GM21619 (cell line): ENCODE measurements around the gene SEZ6L.

Experiments
- ATAC-seq: cut with Tn5 transposase; IDR thresholded peaks from one replicate; pipeline ENCODE4 v1.9.1; 2021; ENCODE audit not compliant: unreplicated experiment

Gene SEZ6L

DNA sequence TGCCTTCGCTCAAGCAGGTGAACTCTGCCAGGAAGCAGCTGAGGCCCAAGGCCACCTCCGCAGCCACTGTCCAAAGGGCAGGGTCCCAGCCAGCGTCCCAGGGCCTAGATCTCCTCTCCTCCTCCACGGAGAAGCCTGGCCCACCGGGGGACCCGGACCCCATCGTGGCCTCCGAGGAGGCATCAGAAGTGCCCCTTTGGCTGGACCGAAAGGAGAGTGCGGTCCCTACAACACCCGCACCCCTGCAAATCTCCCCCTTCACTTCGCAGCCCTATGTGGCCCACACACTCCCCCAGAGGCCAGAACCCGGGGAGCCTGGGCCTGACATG, 123.4 kb downstream of the SEZ6L start:
- ATAC-seq, result no peak

DNA sequence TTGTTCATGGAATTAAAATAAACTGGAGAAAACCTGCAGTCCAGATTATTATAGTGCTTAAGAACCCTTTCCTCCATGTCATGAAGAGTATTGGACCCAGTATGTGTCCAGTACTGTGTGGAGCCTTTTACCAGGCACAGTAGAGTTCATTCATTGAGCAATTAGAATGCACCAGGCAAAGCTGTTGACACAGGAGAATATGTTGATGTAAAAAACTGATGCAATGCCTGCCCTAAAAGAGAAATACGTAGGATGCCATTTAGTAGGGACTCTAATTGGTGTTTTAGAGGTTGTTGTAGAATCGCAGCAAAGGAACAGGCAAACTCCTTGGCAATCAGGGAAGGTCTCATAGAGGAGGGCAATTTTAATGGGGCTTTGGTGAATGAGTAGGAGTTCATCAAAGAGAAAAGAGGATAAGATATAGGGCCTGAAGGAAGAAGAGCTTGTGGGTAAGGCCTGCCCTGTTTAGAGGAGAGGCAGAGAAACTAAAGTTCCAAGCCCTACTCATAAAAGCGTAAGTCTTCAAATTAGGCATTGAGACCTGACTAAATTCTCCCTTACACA, 126.4 kb downstream of the SEZ6L start:
- ATAC-seq, result no peak

DNA sequence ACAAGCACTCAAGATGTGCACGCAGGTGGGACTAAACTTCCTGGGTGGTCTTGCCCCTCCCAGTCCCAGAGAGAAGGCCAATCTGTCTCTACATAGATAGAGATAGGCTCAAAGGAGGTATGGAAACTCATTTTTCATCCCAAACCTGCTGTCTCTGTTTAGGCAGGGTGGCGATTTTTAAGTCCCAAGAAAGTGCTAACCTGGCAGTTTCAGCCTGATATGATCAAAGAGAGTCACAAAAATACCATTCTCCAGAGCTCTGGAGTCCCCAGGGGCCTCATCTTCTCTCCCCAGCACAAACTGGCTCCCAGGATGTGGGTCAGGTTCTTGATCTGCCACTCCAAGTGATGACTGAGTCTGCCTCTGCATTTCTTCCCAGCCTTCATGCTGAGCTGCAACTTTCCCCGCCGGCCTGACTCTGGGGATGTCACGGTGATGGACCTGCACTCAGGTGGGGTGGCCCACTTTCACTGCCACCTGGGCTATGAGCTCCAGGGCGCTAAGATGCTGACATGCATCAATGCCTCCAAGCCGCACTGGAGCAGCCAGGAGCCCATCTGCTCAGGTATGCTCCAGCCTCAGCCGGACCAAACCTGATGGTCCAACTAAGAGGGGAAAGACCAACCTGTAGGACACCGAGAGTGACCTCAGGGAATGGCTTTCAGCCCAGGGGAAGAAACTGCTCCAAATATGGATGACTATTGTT, 129.5 kb downstream of the SEZ6L start:
- ATAC-seq, result no peak

DNA sequence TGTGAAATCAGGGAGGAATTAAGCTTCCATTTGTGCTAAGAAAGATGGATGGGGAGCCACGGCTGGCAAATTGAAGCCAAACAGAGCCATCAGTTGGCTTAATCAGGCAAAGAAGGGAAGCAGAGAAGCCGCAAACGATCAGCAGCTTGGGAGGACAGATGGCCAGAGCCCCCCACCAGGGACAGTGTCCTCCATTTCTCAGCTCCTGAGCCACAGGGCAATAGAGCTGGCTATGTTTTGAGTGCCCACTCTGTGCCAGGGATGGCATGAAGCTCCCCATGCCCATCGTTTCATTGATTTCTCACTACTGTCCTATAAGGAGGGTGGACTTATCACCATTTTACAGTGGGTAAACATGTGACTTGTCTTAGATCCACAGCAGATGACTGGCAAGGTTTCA, 133.5 kb downstream of the SEZ6L start:
- no peak for ATAC-seq

DNA sequence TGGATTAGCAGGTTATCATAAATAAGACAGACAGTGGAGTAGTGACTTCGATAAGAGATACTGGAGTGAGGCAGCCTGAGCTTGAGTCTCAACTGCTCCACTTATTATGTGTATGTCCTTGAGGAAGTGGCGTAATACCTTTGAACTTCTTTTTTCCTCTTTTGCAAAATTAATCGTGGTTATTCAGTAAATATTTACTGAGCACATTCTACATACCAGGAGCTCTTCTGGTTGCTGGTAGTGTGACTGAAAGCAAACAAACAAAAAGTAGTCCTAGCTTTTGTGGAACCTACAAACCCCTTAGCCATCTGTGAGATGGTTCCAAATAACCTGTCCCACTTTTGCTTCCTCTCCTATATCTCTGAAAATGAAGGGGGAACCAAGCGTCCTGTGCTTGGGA, 134.2 kb downstream of the SEZ6L start:
- no peak for ATAC-seq

DNA sequence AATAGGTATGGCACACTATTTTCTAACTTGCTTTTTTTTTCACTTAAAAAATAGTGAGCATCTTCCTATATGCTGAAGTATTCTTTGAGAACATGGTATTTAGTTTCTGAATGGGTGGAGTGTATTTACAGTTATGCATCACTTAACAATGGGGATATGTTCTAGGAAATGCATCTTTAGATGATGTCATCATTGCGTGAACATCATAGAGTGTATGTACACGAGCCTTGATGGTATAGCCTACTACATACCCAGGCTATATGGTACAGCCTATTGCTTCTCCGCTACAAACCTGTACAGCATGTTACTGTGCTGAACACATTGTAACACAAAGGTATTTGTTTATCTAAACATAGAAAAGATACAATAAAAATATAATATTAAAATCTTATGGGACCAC, 135.5 kb downstream of the SEZ6L start:
- no peak for ATAC-seq

DNA sequence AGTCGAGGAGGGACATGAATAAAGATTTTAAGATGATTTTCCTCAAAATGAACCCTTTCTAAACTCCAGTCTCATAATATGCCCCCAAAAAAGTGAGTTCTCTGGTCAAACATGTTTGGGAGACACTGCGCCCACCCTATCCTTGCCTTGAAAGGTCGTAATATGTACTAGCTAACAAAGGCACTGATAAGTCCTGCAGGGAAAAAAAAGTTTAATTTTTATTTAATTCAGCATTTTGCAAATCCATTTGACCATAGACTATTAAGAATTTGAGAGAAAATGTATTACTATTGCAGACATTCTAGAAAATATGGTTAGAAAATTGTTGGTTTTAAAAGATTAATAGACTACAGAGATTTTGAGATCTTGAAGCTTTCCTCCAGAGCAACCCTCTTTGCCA, 139.2 kb downstream of the SEZ6L start:
- no peak for ATAC-seq

DNA sequence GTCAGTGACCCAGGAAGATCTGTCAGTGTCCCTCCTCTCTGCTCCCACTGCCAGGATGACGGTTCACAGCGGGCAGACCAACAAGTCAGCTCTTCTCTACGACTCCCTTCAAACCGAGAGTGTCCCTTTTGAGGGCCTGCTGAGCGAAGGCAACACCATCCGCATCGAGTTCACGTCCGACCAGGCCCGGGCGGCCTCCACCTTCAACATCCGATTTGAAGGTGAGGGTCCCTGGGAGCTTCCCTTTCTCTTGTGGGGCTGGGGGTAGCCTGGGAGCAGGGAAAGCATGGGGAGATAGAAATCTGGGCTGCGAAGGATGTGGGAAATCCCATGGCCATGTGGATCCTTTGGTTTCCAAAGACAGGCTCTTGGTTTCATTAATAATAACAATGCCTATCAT, 141.4 kb downstream of the SEZ6L start:
- no peak for ATAC-seq

DNA sequence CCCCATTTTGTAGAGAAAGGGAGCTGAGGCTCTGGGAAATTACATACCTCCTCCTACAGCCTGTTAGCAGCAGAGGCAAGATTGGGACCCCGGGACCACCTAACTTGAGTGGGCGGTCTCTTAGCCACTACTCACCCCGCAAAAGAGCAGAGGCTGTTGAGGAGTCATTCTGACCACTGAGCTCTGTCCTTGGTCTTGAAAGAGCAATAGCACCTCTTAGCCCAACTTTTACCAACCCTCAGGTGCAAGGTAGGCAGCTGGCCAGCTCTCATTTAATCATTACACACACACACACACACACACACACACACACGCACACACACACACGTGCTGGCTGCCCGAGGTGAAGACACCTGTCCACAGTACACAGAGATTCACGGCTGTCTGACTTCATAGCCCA, 144.0 kb downstream of the SEZ6L start:
- no peak for ATAC-seq

DNA sequence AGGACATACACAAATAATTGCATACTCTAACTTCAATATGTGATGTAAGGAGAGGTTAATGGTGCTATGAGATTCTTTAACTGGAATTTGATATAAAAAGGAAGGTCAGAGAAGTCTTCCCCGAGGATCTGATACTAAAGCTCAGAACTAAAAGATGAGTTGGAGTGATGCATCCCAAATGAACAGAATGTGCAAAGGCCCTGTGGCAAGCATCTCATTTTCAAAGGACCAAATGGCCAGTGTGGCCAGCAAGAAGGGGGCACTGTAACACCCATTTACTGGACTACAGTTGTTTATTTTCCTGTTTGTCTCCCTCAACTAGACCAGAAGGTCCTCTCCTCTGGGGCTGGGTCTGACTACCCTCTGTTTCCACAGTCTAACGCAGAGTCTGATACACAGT, 144.9 kb downstream of the SEZ6L start:
- ATAC-seq, result no peak

DNA sequence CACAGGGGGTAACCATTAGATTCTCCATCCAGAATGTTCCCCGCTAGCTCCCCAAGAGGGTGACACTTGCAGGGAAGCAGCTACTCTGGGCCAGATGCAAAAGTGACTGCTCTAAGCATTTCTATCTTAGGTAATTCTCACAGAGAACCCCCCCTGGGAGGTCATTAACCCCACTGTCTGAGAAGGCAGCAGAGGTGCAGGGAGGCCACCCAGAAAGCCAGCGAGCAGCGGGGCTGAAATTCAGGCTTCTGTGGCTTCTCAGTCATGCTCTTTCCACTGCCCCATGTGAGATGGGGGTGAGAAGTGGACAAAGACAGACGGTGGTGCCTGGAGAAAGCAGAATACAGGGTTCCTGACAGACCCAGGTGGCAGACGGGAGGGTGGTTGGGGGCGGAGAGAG, 145.4 kb downstream of the SEZ6L start:
- no peak for ATAC-seq

DNA sequence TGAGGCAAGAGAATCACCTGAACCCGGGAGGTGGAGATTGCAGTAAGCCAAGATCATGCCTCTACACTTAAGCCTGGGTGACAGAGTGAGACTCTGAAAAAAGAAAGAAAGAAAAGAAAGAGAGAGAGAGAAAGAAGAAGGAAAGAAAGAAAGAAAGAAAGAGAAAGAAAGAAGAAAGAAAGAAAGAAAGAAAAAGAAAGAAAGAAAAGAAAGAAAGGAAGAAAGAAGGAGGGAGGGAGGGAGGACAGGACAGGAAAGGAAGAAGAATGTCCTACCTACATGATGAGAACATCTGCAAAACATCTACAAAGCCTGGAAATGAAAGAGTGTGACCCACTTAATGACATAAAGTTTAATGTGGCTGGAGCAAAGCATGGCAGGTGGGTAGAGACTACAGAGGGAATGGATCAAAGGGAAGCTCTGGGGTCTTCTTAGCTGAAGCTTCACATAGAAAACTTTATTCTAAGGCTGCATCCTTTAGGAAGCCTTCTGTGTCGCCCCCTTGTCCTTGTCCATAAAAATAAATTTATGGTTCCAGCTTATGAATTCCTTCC, 147.5 kb downstream of the SEZ6L start:
- ATAC-seq, result no peak

DNA sequence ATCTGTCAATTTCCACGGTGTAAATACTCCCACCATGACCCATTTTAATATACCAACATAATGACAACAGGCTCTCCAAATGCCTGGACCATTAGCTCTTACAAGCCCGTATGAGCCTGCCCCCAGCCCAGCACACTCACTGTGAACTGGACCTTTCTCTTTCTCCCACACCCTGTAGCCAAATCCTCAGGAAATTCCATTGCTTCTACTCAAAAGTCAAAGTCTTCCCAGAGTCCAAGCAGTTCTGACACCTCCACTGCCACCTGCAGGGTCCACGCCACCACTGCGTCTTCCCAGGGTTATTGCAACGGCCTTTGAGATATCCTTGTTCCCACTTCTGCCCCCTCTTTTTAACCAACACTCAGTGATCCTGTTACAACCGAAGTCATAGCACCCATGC, 149.7 kb downstream of the SEZ6L start:
- no peak for ATAC-seq

DNA sequence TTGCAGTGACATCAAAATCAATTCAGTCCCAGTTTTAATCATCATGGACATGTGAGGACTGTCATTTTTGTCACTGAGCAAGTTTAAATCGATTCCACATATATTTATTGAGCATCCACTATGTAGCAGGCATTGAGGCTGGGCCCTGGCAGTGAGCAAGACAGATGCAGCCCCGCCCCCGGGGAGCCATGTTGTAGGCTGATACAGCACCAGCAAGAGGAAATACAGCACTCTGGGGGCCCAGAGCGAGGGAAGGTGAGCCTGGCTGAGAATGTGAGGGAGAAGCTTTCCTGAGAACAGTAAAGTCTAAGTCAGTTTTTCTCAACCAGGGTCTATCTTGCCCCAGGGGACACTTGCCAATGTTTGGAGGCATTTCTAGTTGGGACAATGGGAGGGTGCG, 151.2 kb downstream of the SEZ6L start:
- ATAC-seq, result no peak

DNA sequence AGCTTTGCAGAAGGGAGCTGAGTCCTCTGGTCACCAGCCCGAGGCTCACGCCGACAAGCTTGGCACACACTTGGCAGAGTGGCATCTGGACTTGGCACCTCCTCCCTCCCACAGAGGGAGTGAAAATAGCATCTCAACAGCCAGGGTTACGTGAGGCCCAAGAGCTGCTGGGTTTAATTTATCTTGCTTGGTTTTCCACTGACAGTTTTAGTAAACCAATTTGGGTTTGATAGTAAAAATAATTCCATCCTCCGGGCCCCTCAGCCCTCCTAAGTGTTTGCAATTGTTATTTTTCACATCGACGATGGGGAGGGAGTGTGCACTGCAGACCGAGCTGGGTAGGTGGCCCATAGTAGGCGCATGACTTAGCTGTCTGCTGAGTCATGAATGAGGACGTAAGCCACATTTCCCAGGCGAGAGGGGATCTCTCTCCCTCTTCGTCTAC, 152.2 kb downstream of the SEZ6L start:
- ATAC-seq, result no peak

DNA sequence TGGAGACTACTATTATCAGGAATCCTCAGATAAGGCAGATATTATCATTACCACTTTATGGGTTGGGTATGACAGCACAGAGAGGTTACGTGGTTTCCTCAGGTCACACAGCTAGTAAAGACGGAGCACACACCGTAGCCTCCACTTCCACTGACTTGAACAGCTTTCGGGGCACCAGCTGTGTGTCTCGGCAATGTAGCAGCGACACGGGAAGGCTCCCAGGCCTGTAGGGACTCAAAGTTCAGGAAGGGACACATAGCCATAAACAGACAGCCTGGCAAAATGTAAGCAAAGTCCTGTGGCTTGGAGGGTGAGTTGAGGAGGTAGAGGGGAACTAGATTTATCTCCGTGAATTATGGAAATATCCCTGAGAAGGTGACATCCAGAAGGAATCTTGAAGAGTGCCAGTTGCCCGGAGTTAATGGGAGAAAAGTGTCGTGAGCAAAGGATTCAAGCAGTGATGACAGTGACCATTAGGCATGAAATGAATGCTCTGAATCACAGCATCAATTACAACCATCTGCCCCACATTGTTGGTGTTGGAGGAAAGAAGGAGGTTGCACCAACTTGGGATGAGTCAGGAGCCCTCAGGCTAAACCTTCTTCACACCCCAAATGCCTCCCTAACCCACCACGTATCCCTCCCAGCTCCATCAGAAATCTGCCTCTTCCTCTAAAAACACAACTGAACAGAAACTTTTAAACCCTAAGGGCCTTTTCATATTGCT, 153.1 kb downstream of the SEZ6L start:
- ATAC-seq, result no peak

DNA sequence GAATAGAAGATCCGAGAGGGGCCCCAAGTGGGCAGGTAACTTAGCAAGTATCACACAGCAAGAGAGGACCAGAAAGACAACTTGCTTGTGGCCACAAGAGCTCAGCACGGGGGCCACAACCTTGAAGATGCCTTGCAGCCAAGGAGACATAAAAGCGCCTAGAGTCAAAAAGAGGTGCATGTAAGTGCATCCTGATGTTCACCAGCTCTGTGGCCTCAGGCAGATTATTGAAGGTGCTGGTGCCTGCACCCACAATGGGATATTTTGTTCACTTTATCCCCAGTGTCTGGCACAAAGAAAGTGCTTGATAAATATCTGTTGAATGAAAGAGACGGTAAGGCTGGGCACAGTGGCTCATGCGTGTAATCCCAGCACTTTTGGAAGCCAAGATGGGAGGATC, 153.8 kb downstream of the SEZ6L start:
- no peak for ATAC-seq

DNA sequence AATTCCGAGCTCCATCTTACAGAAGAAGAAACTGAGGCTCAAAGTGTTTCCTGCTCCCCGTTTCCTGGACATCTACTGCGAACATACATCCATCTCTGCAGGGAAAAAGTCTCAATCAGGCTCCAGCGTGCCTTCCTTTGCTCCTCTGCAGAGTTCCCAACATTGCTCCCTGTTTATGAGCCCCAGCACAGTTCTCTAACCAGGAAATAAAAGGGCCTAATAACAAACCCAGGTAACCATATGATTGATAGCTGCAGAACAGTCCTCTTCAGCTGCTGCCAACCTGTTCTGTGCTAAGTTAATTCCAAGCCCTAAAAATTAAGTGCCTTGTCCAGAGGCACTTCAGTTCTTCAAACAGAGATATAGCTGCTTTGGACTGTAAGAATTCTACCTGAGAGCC, 154.9 kb downstream of the SEZ6L start:
- no peak for ATAC-seq

DNA sequence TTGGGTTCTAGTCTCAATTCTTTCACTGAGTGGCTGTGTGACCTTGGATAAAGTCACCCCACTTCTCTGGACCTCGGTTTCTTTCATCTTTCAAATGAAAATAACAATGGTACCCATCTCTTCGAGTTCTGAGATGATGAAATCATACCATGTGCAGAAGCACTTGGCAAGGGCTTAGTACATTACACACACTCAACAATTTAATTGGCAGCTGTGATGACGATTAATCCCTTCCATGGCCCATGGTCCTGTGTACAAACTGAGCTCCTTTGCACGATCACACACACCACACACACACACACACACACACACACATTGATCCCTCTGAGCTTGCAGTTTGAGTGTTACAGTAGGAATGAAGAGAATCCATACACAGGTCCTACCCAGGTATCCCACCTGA, 156.4 kb downstream of the SEZ6L start:
- ATAC-seq, result no peak

DNA sequence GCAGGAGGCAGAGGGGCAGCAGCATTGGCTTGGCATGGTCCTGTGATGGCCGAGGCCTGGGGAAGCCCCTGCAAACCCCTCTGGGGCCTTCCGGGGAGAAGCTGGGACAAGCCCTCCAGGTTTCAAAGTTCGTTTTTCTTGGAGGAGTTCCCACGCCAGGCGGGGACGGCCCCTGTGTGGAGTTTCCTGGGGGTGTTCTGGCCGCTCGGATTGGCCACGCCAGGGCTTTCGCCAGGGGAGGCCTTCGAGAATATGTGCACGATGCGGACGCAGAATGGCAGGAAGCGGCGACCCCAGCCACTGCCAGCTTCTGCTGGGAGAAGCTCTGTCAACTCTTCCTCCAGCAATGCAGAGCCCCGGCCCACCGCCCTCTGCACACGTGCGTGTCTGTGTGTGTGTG, 157.5 kb downstream of the SEZ6L start:
- no peak for ATAC-seq

DNA sequence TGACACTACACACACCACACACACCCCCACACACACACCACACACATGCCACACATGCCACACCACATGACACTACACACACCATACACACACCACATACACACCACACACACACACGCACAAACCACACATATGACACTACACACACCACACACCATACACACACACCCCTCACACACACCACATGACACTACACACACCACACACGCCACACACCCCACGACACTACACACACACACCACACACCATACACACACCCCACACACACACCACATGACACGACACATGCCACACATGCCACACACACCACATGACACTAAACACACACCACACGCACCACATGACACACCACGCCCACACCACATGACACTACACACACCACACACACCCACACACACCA, 158.0 kb downstream of the SEZ6L start:
- ATAC-seq, result no peak

DNA sequence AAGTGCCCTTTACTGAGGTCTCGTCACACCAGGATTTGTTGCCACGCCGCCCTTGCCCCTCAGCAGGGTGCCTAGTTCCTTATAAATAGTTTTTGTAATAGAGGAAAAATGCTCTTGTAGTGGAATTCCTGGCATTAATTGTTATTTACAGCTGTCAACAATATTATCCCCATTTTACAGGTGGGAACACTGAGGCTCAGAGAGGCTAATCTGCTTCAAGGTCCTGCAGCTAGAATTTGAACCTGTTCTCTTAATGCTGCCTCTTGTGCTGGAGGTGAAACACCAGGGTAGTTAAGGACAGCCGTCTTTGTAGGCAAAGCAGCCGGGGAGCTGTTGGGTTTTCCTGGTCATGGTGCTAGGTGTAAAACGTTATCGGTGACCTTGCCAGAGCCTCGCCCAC, 159.0 kb downstream of the SEZ6L start:
- ATAC-seq, result no peak
